Gastrocnemius medialis (tissue), 4 donors: ENCODE results near the gene TMEM121. TPM values are rescaled to one million over a fixed set of nuclear protein-coding genes. Genes with fewer than 3 reads are reported as not detected.
A peak's percentile ranks its signal among the peaks of the same experiment; 100 is the strongest.

Experiments used
- ATAC-seq, 2 donors: fragments of 150-250 bp; one replicate each; pipeline ENCODE4 v1.9.1; 2016
- DNase-seq, 2 donors: peaks; one replicate each; pipeline ENCODE4 v3.0.0-alpha.2; 2019
- H3K27ac ChIP-seq, 4 donors: fragments of 200-600 bp; sonication (generic); 1 replicate in 1 of 4; 2 replicates in 3 of 4; pipeline ENCODE4 v1.5.1; 2016 to 2018; ENCODE audit warnings: mild to moderate bottlenecking in 2 of 4, moderate library complexity in 1 of 4
- H3K27me3 ChIP-seq, 3 donors: fragments of 200-600 bp; sonication (generic) in 2 of 3; 1 replicate in 1 of 3; 2 replicates in 2 of 3; pipeline versions ENCODE4 v1.5.1 to v1.6.0; 2016 to 2019; ENCODE audit warnings: mild to moderate bottlenecking in 1 of 3, moderate library complexity in 1 of 3
- H3K36me3 ChIP-seq, 2 donors: fragments of 200-600 bp; sonication (generic) in 1 of 2; one replicate each; pipeline ENCODE4 v1.5.1; 2017 to 2018
- H3K4me1 ChIP-seq, 2 donors: fragments of 200-600 bp; sonication (generic) in 1 of 2; one replicate each; pipeline ENCODE4 v1.5.1; 2016 to 2017; ENCODE audit warnings: mild to moderate bottlenecking in 2 of 2
- H3K4me3 ChIP-seq, 4 donors: fragments of 200-600 bp; sonication (generic) in 3 of 4; 1 replicate in 1 of 4; 2 replicates in 3 of 4; pipeline ENCODE4 v1.5.1; 2016 to 2019; ENCODE audit warnings: mild to moderate bottlenecking in 2 of 4
- H3K9me3 ChIP-seq, 3 donors: fragments of 200-600 bp; sonication (generic) in 2 of 3; 1 replicate in 1 of 3; 2 replicates in 2 of 3; pipeline ENCODE4 v1.5.1; 2016 to 2019
- CTCF ChIP-seq, 5 experiments: fragments of 450-650 bp in 3 of 5; fragments of 200-600 bp in 2 of 5; sonication (generic) in 2 of 5; IDR thresholded peaks in 4 of 5; conservative IDR thresholded peaks in 1 of 5; 1 replicate in 4 of 5; 2 replicates in 1 of 5; pipeline ENCODE4 v1.5.1; 2016 to 2019; ENCODE audit warnings: antibody characterized with exemption in 5 of 5, mild to moderate bottlenecking in 3 of 5, moderate library complexity in 3 of 5
- POLR2A ChIP-seq, 2 donors: fragments of 450-650 bp; IDR thresholded peaks; one replicate each; pipeline ENCODE4 v1.6.1; 2017; ENCODE audit warnings: antibody characterized with exemption in 2 of 2, mild to moderate bottlenecking in 2 of 2, moderate library complexity in 2 of 2
- in situ Hi-C, 4 donors: fragments of 200-750 bp; cut with MboI; loops; one replicate each; pipeline versions ENCODE4 v1.15.0 to v1.8.0; 2017; ENCODE audit warnings: low sequenced_read_pairs in 4 of 4
- intact Hi-C: fragments of 100-400 bp; cut with DNase I; formaldehyde crosslinking; loops from one replicate; pipeline ENCODE4 v1.15.1; 2023; ENCODE audit warnings: low total_unique reads
- total RNA-seq, 4 donors: library from RNA; depleted of rRNA; stranded (reverse); fragments of >200 nt; gene quantifications; one replicate each; pipeline versions ENCODE4 v1.1.0 to v1.2.3, GENCODE V29; 2016

TMEM121 gene
- total RNA-seq, 4 donors from 2014 or later, result 1.1 to 1.2 TPM; not detected in 2

GRCh38 chr14:105492031-105492970 is 34.1 kb upstream of the TMEM121 start:
- Histone ChIP-seq H3K27me3 (no peaks in the 10 kb centered on the region), H3K4me1 (peaks cover 16 to 44% of the 10 kb centered on the region in 2 donors), H3K4me3 (peak overlapping the region in 1 of 4 donors; percentile 85), H3K9me3 (no peaks in the 10 kb centered on the region), H3K27ac (peak overlapping the region in 3 of 4 donors; percentile 77 to 89 (median 84)), H3K36me3 (no peaks in the 10 kb centered on the region)
- ATAC-seq (no peak), DNase-seq (peak; percentile 9 to 41)
- TF ChIP-seq POLR2A (IDR thresholded peaks at IDR 0.05), result no peak
- TF ChIP-seq CTCF (IDR thresholded peaks at IDR 0.05 in 4 of 5, conservative IDR thresholded peaks at IDR 0.05 in 1 of 5), result no peak
- intact Hi-C loops (loop anchor here (10.0 kb wide), 1 partner anchor 328 kb away; the partner anchor contains the start of gene JAG2), in situ Hi-C loops (loop anchor here in 1 of 4 donors (25.0 kb wide), 1 partner anchor 130 kb away; no protein-coding TSS in a partner anchor)

GRCh38 chr14:105492971-105493871 is 33.2 kb upstream of the TMEM121 start:
- Histone ChIP-seq H3K4me1 (peaks cover 16 to 40% of the 10 kb centered on the region in 2 donors), H3K9me3 (no peaks in the 10 kb centered on the region), H3K27me3 (no peaks in the 10 kb centered on the region), H3K36me3 (no peaks in the 10 kb centered on the region), H3K27ac (no peak overlapping the region), H3K4me3 (no peak overlapping the region)
- in situ Hi-C loops, result loop anchor here in 1 of 4 donors (25.0 kb wide), 1 partner anchor 131 kb away; no protein-coding TSS in a partner anchor
- no peak for ATAC-seq
- intact Hi-C loops, result loop anchor here (10.0 kb wide), 1 partner anchor 328 kb away; the partner anchor contains the start of gene JAG2
- DNase-seq, result peak; percentile 4 to 13
- TF ChIP-seq CTCF (IDR thresholded peaks at IDR 0.05 in 4 of 5, conservative IDR thresholded peaks at IDR 0.05 in 1 of 5) (no peak), POLR2A (IDR thresholded peaks at IDR 0.05) (no peak)

- in situ Hi-C loops (loop anchor here in 1 of 4 donors (25.0 kb wide), 1 partner anchor 132 kb away; no protein-coding TSS in a partner anchor), intact Hi-C loops (loop anchor here (10.0 kb wide), 1 partner anchor 329 kb away; the partner anchor contains the start of gene JAG2)
- H3K9me3 ChIP-seq, result no peaks in the 10 kb centered on the region
- ATAC-seq, result no peak
- no peak overlapping the region for H3K27ac ChIP-seq
- H3K4me1 ChIP-seq, result peaks cover 13 to 33% of the 10 kb centered on the region in 2 donors
- no peak for TF ChIP-seq POLR2A (IDR thresholded peaks at IDR 0.05)
- no peak for TF ChIP-seq CTCF (IDR thresholded peaks at IDR 0.05 in 4 of 5, conservative IDR thresholded peaks at IDR 0.05 in 1 of 5)
- no peaks in the 10 kb centered on the region for H3K27me3 ChIP-seq
- no peaks in the 10 kb centered on the region for H3K36me3 ChIP-seq
- peak in 1 of 2 donors; percentile 11 for DNase-seq
- no peak overlapping the region for H3K4me3 ChIP-seq
Measured at GRCh38 chr14:105493921-105494605, 32.3 kb upstream of the TMEM121 start.

GRCh38 chr14:105494606-105494929 is 31.8 kb upstream of the TMEM121 start:
- Histone ChIP-seq H3K36me3 (no peaks in the 10 kb centered on the region), H3K4me3 (no peak overlapping the region), H3K4me1 (peaks cover 8 to 28% of the 10 kb centered on the region in 2 donors), H3K9me3 (no peaks in the 10 kb centered on the region), H3K27me3 (no peaks in the 10 kb centered on the region), H3K27ac (no peak overlapping the region)
- intact Hi-C loops, result loop anchor here (10.0 kb wide), 1 partner anchor 330 kb away; the partner anchor contains the start of gene JAG2
- DNase-seq (no peak), ATAC-seq (no peak)
- TF ChIP-seq CTCF (IDR thresholded peaks at IDR 0.05 in 4 of 5, conservative IDR thresholded peaks at IDR 0.05 in 1 of 5) (no peak), POLR2A (IDR thresholded peaks at IDR 0.05) (no peak)
- in situ Hi-C loops, result loop anchor here in 1 of 4 donors (25.0 kb wide), 1 partner anchor 132 kb away; no protein-coding TSS in a partner anchor
